WI38 (cell line): ENCODE data around the gene STOML2.
"Not testable (repeated sequence)": the region's sequence is repeated elsewhere in the genome, so short reads cannot be mapped to it uniquely, and the experiment has no call there.

ENCODE experiments used
- H3K4me3 ChIP-seq: 2 replicates; pipeline ENCODE4 v1.5.1; 2011; ENCODE audit warnings: low read depth, mild to moderate bottlenecking, control low read depth, low read length
- CTCF ChIP-seq: IDR thresholded peaks from 2 replicates; pipeline ENCODE4 v1.5.1; 2012; ENCODE audit warnings: low read depth, mild to moderate bottlenecking, control low read depth, low read length

Gene STOML2, protein sequence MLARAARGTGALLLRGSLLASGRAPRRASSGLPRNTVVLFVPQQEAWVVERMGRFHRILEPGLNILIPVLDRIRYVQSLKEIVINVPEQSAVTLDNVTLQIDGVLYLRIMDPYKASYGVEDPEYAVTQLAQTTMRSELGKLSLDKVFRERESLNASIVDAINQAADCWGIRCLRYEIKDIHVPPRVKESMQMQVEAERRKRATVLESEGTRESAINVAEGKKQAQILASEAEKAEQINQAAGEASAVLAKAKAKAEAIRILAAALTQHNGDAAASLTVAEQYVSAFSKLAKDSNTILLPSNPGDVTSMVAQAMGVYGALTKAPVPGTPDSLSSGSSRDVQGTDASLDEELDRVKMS

DNA sequence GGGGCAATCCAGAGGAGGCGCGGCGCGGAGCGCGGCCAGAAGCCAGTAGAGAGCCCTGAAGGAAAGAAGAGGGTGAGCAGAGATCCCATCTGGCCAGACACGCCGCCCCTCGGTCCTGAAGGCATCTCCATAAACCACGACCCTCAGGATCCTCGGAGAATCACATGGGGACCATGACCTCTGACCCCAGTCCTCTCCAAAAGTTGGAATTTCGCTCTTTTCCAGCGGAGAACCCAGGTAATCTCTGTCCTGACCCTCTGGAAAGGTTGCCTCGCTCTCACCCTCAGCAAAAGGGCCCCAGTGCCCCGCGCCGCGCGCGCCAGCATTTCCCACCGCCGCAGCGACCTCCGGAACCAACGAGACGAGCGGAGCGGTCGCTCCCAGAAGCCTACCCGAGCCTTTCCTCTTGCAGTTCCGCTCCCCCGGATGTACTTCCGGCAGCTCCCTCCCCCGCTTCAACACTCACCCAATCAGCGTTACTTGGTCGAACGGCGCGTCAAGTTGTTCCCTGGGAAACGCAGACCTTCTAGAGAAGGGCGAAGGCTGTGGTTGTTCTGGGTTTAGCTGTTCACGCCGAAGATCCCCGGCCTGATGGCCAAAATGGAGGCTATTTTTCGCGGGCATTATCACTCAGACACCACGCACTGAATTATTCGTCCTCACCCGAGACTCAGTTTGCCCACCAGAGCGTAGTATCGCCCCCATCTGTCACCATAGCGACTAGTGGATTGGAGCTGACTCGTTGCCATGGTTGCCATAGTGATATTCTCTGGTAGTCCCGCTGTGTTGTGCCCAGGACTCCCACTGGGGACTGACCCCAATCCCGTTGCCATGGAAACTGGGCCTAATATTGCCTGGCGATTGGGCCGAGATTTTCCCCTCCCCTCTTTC is at the start of gene STOML2:
STOML2 (minus strand) TSS at position 363 of the 891 bp plus-strand sequence; CDS start at position 326, 37 bp downstream.
- no peak for TF ChIP-seq CTCF

GRCh38 chr9:35147941-35148563 is 45.1 kb upstream of the STOML2 start:
- H3K4me3 ChIP-seq, result not testable (repeated sequence)

More for the DNA sequence above, at the start of gene STOML2:
- H3K4me3 ChIP-seq, result peak within 1 kb of the TSS; percentile 88

DNA sequence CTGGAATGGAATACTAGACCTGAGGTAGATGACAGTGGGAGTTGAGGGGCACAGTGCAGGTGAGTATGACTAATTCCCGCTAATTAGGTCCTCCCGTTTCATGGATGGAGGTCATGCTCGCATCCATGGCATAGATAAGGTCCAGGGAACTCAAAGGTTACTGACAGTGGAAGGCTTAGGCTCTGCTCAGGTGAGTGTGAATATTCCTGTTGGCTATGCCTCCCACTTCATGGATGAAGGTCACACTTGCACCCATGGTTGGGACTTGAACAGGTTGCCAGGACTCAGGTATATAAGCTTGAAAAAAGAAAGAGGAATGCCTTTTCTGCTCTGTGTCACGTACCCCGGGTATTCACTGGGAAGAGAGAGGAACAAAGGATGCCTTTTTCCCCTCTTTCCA is 39.1 kb upstream of the STOML2 start:
- TF ChIP-seq CTCF, result no peak
- no peak overlapping the region for H3K4me3 ChIP-seq

- no peak overlapping the region for H3K4me3 ChIP-seq
- TF ChIP-seq CTCF, result no peak
These were observed 37.2 kb upstream of the STOML2 start for GRCh38 chr9:35140093-35140492.

- no peak overlapping the region for H3K4me3 ChIP-seq
- TF ChIP-seq CTCF, result no peak
These were observed 33.9 kb upstream of the STOML2 start for GRCh38 chr9:35136866-35137265.

DNA sequence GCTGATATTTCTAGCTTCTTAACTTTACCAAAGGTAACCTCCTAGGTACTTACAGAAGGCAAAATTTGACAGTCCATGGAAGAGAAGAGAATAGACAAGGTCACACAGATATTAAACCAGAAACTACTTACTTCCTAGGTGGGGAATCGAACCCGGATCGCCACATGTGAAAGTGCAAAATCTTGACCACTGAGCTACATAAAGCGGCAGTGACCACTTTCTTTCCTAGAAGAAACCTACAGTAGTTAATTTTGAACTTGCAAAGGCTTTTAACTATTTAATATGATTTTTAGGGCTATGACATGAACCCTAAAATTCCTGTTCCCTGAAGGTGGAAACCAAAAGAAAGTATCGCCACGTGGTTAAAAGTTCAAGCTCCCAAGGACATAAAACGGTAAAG is 33.1 kb upstream of the STOML2 start:
- TF ChIP-seq CTCF, result no peak
- no peak overlapping the region for H3K4me3 ChIP-seq

GRCh38 chr9:35134920-35135319 is 32.0 kb upstream of the STOML2 start:
- no peak for TF ChIP-seq CTCF

More at GRCh38 chr9:35134920-35135319, 32.0 kb upstream of the STOML2 start:
- no peak overlapping the region for H3K4me3 ChIP-seq
